PC-3 (cell line): Measurements from ENCODE around the gene ASXL1. TPM values are rescaled to one million over a fixed set of nuclear protein-coding genes. Genes with fewer than 3 reads are reported as not detected.
A peak's percentile ranks its signal among the peaks of the same experiment; 100 is the strongest.

Experiments used
- ATAC-seq: fragments of 200-7000 bp; cut with Tn5 transposase; 2 replicates; pipeline ENCODE4 v1.9.1; 2020; ENCODE audit warnings: mild to moderate bottlenecking, moderate library complexity
- BruUV-seq: library from RNA; stranded (reverse); fragments of 400-500 nt; replicated peaks from 2 replicates; lab custom pipeline; 2021; lab: Mats Ljungman, UMichigan
- CTCF ChIA-PET: fragments of 300-600 bp; sonication (Branson Sonifier 250); formaldehyde crosslinking; loops from one replicate; lab custom pipeline; 2022; ENCODE audit warnings: antibody characterized with exemption; lab: Charles Lee
- POLR2A ChIA-PET: fragments of 300-600 bp; sonication (Branson Sonifier 250); formaldehyde crosslinking; loops from one replicate; lab custom pipeline; 2022; ENCODE audit warnings: antibody characterized with exemption; ENCODE audit not compliant: unreplicated experiment; lab: Charles Lee
- DNase-seq: peaks from one replicate; pipeline ENCODE4 v3.0.0-alpha.2; 2015
- H2AFZ ChIP-seq: fragments of 300-600 bp; sonication (generic); 2 replicates; pipeline ENCODE4 v1.6.0; 2016; ENCODE audit warnings: antibody characterized with exemption, low read length
- H3F3A ChIP-seq: fragments of 300-600 bp; sonication (generic); one replicate; pipeline ENCODE4 v1.6.0; 2017; ENCODE audit warnings: antibody characterized with exemption, low read length, control low read depth, mild to moderate bottlenecking; ENCODE audit not compliant: unreplicated experiment
- H3K27ac ChIP-seq: fragments of 300-600 bp; sonication (generic); 2 replicates; pipeline ENCODE4 v1.5.1; 2016; ENCODE audit warnings: mild to moderate bottlenecking, low read length
- H3K27me3 ChIP-seq: fragments of 300-600 bp; sonication (generic); 2 replicates; pipeline ENCODE4 v1.6.1; 2016; ENCODE audit warnings: low read length, mixed read lengths
- H3K36me3 ChIP-seq: fragments of 300-600 bp; sonication (generic); 2 replicates; pipeline ENCODE4 v1.6.1; 2016; ENCODE audit warnings: low read depth, mixed run types, low read length, mixed read lengths
- H3K4me1 ChIP-seq: fragments of 300-600 bp; sonication (generic); 2 replicates; pipeline ENCODE4 v1.5.1; 2016; ENCODE audit warnings: low read length; ENCODE audit not compliant: insufficient read depth
- H3K4me2 ChIP-seq: fragments of 300-600 bp; sonication (generic); 2 replicates; pipeline ENCODE4 v1.6.0; 2016; ENCODE audit warnings: low read length
- H3K4me3 ChIP-seq: fragments of 300-600 bp; sonication (generic); 2 replicates; pipeline ENCODE4 v1.5.1; 2016; ENCODE audit warnings: mild to moderate bottlenecking, low read length, mixed read lengths
- H3K79me2 ChIP-seq: fragments of 300-600 bp; sonication (generic); 2 replicates; pipeline ENCODE4 v1.6.1; 2017; ENCODE audit warnings: low read length, mixed read lengths
- H3K9ac ChIP-seq: fragments of 300-600 bp; sonication (generic); 2 replicates; pipeline ENCODE4 v1.6.0; 2016; ENCODE audit warnings: mild to moderate bottlenecking, low read length
- H3K9me2 ChIP-seq: fragments of 300-600 bp; sonication (generic); replicated peaks from 2 replicates; pipeline ENCODE4 v1.6.1; 2016; ENCODE audit warnings: mixed run types, low read length, mixed read lengths
- H3K9me3 ChIP-seq: fragments of 300-600 bp; sonication (generic); 2 replicates; pipeline ENCODE4 v1.6.1; 2016; ENCODE audit warnings: low read length, mixed read lengths
- H4K20me1 ChIP-seq: fragments of 300-600 bp; sonication (generic); 2 replicates; pipeline ENCODE4 v1.6.1; 2016; ENCODE audit warnings: low read length, mixed read lengths
- CTCF ChIP-seq: fragments of 300-600 bp; sonication (generic); conservative IDR thresholded peaks from 2 replicates; pipeline ENCODE4 v1.5.1; 2017; ENCODE audit warnings: antibody characterized with exemption, low read depth, mild to moderate bottlenecking, low read length
- EZH2 ChIP-seq: fragments of 300-600 bp; sonication (generic); IDR thresholded peaks from one replicate; pipeline ENCODE4 v1.6.1; 2017; ENCODE audit warnings: antibody characterized with exemption, mild to moderate bottlenecking, low read length; ENCODE audit not compliant: unreplicated experiment
- EZH2phosphoT487 ChIP-seq: fragments of 300-600 bp; sonication (generic); IDR thresholded peaks from 2 replicates; pipeline ENCODE4 v1.6.1; 2018; ENCODE audit warnings: mild to moderate bottlenecking, antibody characterized with exemption, low read length, borderline replicate concordance
- intact Hi-C: fragments of 100-400 bp; cut with micrococcal nuclease; formaldehyde crosslinking; loops from 2 replicates; pipeline ENCODE4 v1.9.0; 2023
- total RNA-seq: library from RNA; depleted of rRNA; stranded (reverse); fragments of >200 nt; gene quantifications from 2 replicates; pipeline ENCODE4 v1.2.3, GENCODE V29; 2014

The ASXL1 gene
- total RNA-seq, 1 experiment from 2014 or later, result 42.8 TPM

GRCh38 chr20:32360333-32360634, 2.2 kb downstream of the ASXL1 start:
- no peak overlapping the region for H2AFZ ChIP-seq
- H3K9ac ChIP-seq, result peak overlapping the region; percentile 79; the same call in 1 of the 2 replicates
- no peaks in the 10 kb centered on the region for H3K27me3 ChIP-seq
- TF ChIP-seq EZH2phosphoT487 (no peak), CTCF (no peak), EZH2 (no peak)
- no peaks in the 10 kb centered on the region for H3K36me3 ChIP-seq
- H3K9me2 ChIP-seq, result no peaks in the 10 kb centered on the region
- H3K9me3 ChIP-seq, result no peaks in the 10 kb centered on the region
- peaks cover 34% of the 10 kb centered on the region for H3K4me1 ChIP-seq
- H4K20me1 ChIP-seq, result peaks cover 62% of the 10 kb centered on the region
- peaks cover 66% of the 10 kb centered on the region for H3K79me2 ChIP-seq
- no TSS peak for BruUV-seq
- H3K27ac ChIP-seq, result no peak overlapping the region
- DNase-seq (no peak), ATAC-seq (no peak)
- H3K4me2 ChIP-seq, result peak overlapping the region; percentile 95
- CTCF ChIA-PET, result interaction anchor here (0.6 kb wide), 1 partner anchor 18 kb away, joined by 3 read pairs; no protein-coding TSS in a partner anchor
- intact Hi-C loops, result no loop called here
- H3F3A ChIP-seq, result peaks cover 6% of the 10 kb centered on the region
- peak overlapping the region; percentile 99 for H3K4me3 ChIP-seq
- POLR2A ChIA-PET, result interaction anchor here (0.6 kb wide), 1 partner anchor 18 kb away, joined by 3 read pairs; no protein-coding TSS in a partner anchor

GRCh38 chr20:32362901-32363364, 4.8 kb downstream of the ASXL1 start:
- BruUV-seq, result no TSS peak
- Histone ChIP-seq H3K79me2 (peaks cover 92% of the 10 kb centered on the region), H2AFZ (no peak overlapping the region), H3K4me3 (no peak overlapping the region), H3K36me3 (peaks cover 4% of the 10 kb centered on the region; the same call in 1 of the 2 replicates), H3K9me3 (no peaks in the 10 kb centered on the region), H3K4me2 (peak overlapping the region; percentile 23; the same call in 1 of the 2 replicates), H3K4me1 (peaks cover 13% of the 10 kb centered on the region; the same call in 1 of the 2 replicates), H4K20me1 (peaks cover 88% of the 10 kb centered on the region), H3F3A (no peaks in the 10 kb centered on the region), H3K9me2 (no peaks in the 10 kb centered on the region), H3K27me3 (no peaks in the 10 kb centered on the region), H3K9ac (no peak overlapping the region), H3K27ac (no peak overlapping the region)
- DNase-seq, result no peak
- ChIA-PET POLR2A (no interaction called here), CTCF (no interaction called here)
- ATAC-seq, result no peak
- intact Hi-C loops, result no loop called here
- TF ChIP-seq EZH2phosphoT487 (no peak), EZH2 (no peak), CTCF (no peak)

- POLR2A ChIA-PET, result interaction anchor here (0.5 to 0.6 kb wide), 2 partner anchors 104 to 108 kb away, joined by 3 read pairs; no protein-coding TSS in a partner anchor
- Histone ChIP-seq H3K27ac (no peak overlapping the region), H3K36me3 (peaks cover 9% of the 10 kb centered on the region; the same call in 1 of the 2 replicates), H3F3A (no peaks in the 10 kb centered on the region), H3K79me2 (peaks cover 98% of the 10 kb centered on the region), H3K4me3 (no peak overlapping the region), H3K4me2 (no peak overlapping the region), H3K9ac (no peak overlapping the region), H3K9me3 (no peaks in the 10 kb centered on the region), H3K9me2 (no peaks in the 10 kb centered on the region), H2AFZ (no peak overlapping the region), H3K27me3 (no peaks in the 10 kb centered on the region), H4K20me1 (peaks cover 93% of the 10 kb centered on the region), H3K4me1 (peaks cover 13% of the 10 kb centered on the region; the same call in 1 of the 2 replicates)
- no peak for ATAC-seq
- intact Hi-C loops, result no loop called here
- TF ChIP-seq EZH2phosphoT487 (no peak), CTCF (no peak), EZH2 (no peak)
- DNase-seq, result no peak
- CTCF ChIA-PET, result interaction anchor here (0.5 kb wide), 1 partner anchor 311 kb away, joined by 3 read pairs; no protein-coding TSS in a partner anchor
- BruUV-seq, result no TSS peak
These were observed 5.4 kb downstream of the ASXL1 start for GRCh38 chr20:32363492-32363891.
